CD4-positive, alpha-beta T cell treated with Interleukin-6 for 4 hours (primary cell): ENCODE data around the gene TMEM94.
A peak's percentile ranks its signal among the peaks of the same experiment; 100 is the strongest.
"Not testable (repeated sequence)": the region's sequence is repeated elsewhere in the genome, so short reads cannot be mapped to it uniquely, and the experiment has no call there.

ENCODE experiments used
- DNase-seq: peaks from one replicate; pipeline ENCODE4 v3.0.0-alpha.2; 2020; ENCODE audit warnings: mixed read lengths

Gene TMEM94

GRCh38 chr17:75512926-75513640 is 56.6 kb downstream of the TMEM94 start:
- no peak for DNase-seq

DNA sequence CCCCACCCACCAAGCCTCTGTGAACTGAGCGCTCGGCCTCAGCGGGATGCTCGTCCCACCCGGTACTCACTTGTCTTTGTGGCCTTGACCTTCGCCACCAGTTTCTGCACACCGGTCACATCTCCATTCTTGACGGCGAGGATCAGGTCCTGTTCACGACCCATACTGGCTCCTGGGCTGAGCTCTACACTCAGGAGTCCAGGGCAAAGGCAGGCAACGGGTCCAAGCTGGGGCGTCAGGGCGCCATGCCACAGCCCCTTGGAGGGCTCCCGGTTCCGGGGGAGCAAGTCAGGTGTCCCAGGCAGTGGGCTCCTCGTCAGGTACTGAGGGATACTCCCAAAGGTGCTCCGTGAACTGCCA is 57.2 kb downstream of the TMEM94 start:
- no peak for DNase-seq

GRCh38 chr17:75514299-75514918 is 58.0 kb downstream of the TMEM94 start:
- no peak for DNase-seq

GRCh38 chr17:75514919-75515495 is 58.6 kb downstream of the TMEM94 start:
- DNase-seq = no peak

DNA sequence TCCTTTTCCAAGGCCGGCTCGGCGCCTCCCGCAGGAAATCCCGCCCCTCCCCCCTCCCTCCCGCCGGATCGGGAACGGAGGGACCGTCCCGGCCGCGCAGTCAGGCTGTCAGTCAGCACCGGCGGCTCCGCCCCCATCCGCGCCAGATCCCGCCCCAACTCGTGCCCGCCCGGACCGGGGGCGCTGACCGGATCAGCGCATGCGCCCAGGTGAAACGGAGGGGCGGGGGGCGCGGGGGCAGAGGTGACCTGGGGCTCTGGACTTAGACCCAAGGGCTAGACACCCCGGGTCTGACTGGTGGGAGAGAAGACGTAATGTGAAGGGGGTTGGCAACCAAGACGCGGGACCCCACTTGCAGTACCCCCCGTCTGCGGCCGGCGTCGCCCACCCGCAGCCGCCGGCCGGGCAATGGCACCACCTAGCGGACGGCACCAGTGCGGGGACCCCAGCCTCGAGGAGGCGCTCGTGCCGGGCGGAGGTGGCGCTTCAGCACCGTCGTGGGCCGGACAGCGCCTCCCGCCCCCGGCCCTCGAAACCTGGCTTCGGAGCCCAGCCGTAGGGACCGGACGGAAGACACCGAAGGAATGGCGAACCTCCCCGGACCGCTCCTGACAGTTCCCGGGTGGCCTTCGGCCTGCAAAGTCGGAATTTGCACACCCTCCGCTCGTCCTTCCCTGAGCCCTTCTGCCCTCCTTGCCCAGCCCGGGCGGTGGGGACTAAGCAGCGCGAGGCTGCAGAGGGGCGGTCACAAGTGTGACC is 59.2 kb downstream of the TMEM94 start, which contains the start of gene CASKIN2:
Gene CASKIN2, minus strand, starts transcription at position 42 of the 759 bp plus-strand sequence. CDS start 1,733 bp downstream, outside the sequence.
- peak; percentile 82 for DNase-seq

- DNase-seq = peak; percentile 98
Observed at GRCh38 chr17:75516255-75516618, 59.8 kb downstream of the TMEM94 start, which contains the start of gene TSEN54. Gene TSEN54, plus strand, starts transcription at chr17:75516528. Its CDS starts 33 bp downstream, at chr17:75516561.

GRCh38 chr17:75516619-75517296 is 60.3 kb downstream of the TMEM94 start:
- peak; percentile 43 for DNase-seq

GRCh38 chr17:75517297-75517865 is 60.9 kb downstream of the TMEM94 start:
- peak; percentile 40 for DNase-seq

DNA sequence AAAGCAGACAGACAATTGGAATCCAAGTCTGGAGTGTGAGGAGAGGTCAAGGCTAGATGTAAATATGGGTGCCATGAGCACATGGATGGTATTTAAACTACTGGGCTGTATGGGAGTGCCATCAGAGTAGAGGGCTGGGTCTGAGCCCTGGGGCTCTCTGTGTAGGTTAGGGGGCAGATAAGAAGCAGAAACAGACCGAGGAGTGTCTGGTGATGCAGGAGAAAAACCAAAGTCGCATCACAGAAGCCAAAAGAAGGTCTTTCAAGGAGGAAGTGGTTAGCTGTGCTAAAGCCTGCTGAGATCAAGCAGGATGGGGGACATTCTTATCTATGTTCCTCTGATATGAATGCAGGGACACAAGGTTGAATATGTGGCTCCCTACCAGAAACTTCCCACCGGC is 61.8 kb downstream of the TMEM94 start:
- peak; percentile 47 for DNase-seq

- DNase-seq = no peak
Observed at GRCh38 chr17:75518983-75519537, 62.6 kb downstream of the TMEM94 start.

GRCh38 chr17:75520413-75520812 is 64.0 kb downstream of the TMEM94 start:
- not testable (repeated sequence) for DNase-seq

DNA sequence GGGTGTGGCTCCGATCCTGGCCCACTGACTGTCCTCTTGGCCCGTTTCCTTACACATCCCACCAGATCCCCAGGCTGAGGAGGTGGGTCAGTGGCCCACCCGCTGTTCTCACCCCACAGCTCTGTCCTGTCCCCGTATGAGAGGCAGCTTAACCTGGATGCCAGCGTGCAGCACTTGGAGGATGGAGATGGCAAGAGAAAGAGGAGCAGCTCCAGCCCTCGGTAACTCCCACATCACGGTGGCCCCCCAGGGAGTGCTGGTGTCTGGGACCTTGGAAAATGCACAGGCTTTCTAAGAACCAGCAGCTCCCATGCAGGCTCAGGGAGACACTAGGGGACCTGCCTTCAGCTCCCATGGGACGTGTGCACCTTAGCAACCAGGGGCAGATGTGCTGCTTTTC is 64.9 kb downstream of the TMEM94 start:
- DNase-seq = no peak

GRCh38 chr17:75521951-75522727 is 65.7 kb downstream of the TMEM94 start:
- no peak for DNase-seq

GRCh38 chr17:75523647-75524046 is 67.2 kb downstream of the TMEM94 start:
- DNase-seq = no peak

DNA sequence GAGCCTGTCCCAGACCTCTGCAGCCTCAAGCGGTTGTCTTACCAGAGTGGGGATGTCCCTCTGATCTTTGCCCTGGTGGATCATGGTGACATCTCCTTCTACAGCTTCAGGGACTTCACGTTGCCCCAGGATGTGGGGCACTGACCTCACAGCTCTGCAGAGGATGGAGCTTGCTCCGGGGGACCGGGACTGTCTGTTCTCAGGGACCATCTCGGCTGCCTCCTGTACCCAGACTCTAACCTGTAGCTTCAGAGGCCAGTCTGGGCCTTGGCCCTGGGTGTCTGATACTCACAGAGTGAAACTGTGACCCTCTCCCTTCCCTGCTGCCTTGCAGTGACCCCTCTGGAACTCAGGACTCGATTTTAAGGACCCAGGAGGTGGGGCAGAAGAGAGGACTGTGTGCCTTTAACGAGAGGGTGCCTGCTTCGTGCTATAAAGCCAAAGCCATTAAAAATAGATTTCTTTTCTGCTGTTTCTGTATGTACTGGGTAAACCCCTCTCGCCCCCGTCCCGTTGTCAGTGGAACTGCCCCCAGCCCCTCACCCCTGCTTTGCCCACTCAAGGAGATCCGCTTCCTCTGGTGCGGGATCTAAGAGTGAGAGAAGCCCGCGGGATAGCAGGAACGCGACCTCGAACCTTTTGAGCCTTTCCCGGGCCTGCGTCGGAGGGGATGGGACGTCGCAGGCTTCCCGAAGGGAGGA is 68.0 kb downstream of the TMEM94 start:
- no peak for DNase-seq

GRCh38 chr17:75524970-75525805 is 68.8 kb downstream of the TMEM94 start, which contains the start of gene LLGL2:
Gene LLGL2, plus strand, starts transcription at chr17:75525697. Its CDS starts 17,730 bp downstream, at chr17:75543427.
- DNase-seq = peak; percentile 91

DNA sequence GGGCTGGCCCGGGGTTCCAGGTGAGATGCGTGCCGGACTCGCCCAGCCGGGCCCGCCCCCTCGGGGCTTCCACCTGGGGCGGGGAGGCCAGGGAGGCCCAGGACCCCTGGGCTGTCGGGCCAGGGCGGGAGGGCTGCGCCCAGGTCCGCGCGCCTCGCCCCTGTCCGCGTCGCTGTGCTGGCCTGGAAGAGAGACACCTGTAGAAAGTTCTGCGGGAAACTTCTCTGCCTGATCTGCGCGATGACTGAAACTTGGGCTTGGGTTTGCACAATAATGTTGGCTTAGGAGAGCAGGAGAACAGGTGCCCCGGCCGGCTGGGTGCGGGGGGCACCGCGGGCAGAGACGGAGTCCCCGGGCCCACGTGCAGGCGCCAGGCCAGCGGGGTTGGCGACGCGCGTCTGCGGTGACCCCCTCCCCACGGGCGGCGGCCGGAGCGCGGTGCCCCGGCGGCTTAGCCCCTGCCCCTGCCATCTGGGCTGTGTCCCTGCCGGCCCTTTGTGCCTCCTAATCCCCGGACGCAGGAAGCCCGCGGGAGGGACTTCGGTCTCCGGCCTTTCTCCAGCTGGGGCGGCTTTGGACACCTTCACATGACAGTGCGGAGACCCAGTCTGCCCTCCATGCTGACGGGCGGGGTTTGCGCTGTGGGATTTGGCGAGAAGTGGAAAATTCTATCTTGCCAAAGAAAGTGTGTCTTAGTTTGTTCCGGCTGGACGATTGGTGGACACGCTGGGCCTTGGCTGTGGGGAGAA is 69.5 kb downstream of the TMEM94 start:
- no peak for DNase-seq

DNA sequence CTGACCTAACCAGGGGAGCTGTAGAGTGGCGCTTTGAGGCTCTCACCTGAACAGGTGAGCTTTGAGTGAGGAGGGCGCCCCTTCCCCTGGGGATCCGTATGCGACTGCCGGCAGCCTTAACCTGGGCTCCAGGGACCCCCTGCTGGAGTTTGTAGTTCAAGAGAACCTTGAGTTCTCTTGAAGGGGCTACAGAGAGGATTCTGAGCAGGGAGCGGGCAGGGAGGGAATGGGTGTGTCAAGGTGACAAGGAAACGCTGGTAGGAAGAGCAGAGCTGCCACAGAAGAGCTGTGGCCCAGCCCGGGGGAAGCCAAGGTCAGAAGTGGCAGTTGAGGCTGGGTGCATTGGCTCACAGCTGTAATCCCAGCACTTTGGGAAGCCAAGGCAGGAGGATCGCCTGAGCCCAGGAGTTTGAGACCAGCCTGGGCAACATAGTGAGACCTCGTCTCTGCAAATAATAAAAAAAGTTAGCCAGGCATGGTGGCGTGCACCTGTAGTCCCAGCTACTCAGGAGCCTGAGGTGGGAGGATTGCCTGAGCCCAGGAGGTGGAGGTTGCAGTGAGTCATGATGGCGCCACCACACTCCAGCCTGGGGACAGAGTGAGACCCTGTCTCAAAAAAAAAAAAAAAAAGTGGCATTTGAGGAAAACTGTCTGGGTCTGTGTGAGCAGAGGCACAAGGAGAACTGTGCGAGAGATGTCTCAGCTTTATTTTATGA is 70.3 kb downstream of the TMEM94 start:
- no peak for DNase-seq
